ENCODE measurements around the gene AHCYL2.
"Not testable (repeated sequence)": the region's sequence is repeated elsewhere in the genome, so short reads cannot be mapped to it uniquely, and the experiment has no call there.

Gene AHCYL2

GRCh38 chr7:129383542-129384132 lies 158.8 kb downstream of the AHCYL2 start:
- no peak for DNase-seq (ENCODE audit: low read depth in 2 of 2)

- no peak for DNase-seq (ENCODE audit: low read depth in 2 of 2)
Measured at GRCh38 chr7:129385116-129385515, 160.3 kb downstream of the AHCYL2 start.

- no peak for DNase-seq (ENCODE audit: low read depth in 2 of 2)
Measured at GRCh38 chr7:129385598-129385997, 160.8 kb downstream of the AHCYL2 start.

- DNase-seq (ENCODE audit: low read depth in 2 of 2), result no peak
Measured at GRCh38 chr7:129386506-129386905, 161.7 kb downstream of the AHCYL2 start.

GRCh38 chr7:129387537-129387936 lies 162.7 kb downstream of the AHCYL2 start:
- no peak for DNase-seq (ENCODE audit: low read depth in 2 of 2)

GRCh38 chr7:129388333-129389098 lies 163.7 kb downstream of the AHCYL2 start:
- DNase-seq (ENCODE audit: low read depth in 2 of 2), result no peak

GRCh38 chr7:129389829-129390228 lies 165.0 kb downstream of the AHCYL2 start:
- no peak for DNase-seq (ENCODE audit: low read depth in 2 of 2)

- no peak for DNase-seq (ENCODE audit: low read depth in 2 of 2)
Measured at GRCh38 chr7:129390314-129390713, 165.5 kb downstream of the AHCYL2 start.

GRCh38 chr7:129391546-129392171 lies 166.8 kb downstream of the AHCYL2 start:
- no peak for DNase-seq (ENCODE audit: low read depth in 2 of 2)

GRCh38 chr7:129393255-129393654 lies 168.4 kb downstream of the AHCYL2 start:
- DNase-seq (ENCODE audit: low read depth in 2 of 2), result no peak

- no peak for DNase-seq (ENCODE audit: low read depth in 2 of 2)
Measured at GRCh38 chr7:129394101-129394500, 169.3 kb downstream of the AHCYL2 start.

GRCh38 chr7:129394982-129395914 lies 170.4 kb downstream of the AHCYL2 start:
- no peak for DNase-seq (ENCODE audit: low read depth in 2 of 2)

- no peak for DNase-seq (ENCODE audit: low read depth in 2 of 2)
Measured at GRCh38 chr7:129401228-129401966, 176.6 kb downstream of the AHCYL2 start.

- no peak for DNase-seq (ENCODE audit: low read depth in 2 of 2)
Measured at GRCh38 chr7:129401967-129402860, 177.4 kb downstream of the AHCYL2 start.

GRCh38 chr7:129405527-129405926 lies 180.7 kb downstream of the AHCYL2 start:
- no peak for DNase-seq (ENCODE audit: low read depth in 2 of 2)

GRCh38 chr7:129410238-129410637 lies 185.4 kb downstream of the AHCYL2 start:
- DNase-seq (ENCODE audit: low read depth in 2 of 2), result not testable (repeated sequence)

GRCh38 chr7:129412501-129412900 lies 187.7 kb downstream of the AHCYL2 start:
- DNase-seq (ENCODE audit: low read depth in 2 of 2), result no peak

- DNase-seq (ENCODE audit: low read depth in 2 of 2), result no peak
Measured at GRCh38 chr7:129417073-129417472, 192.2 kb downstream of the AHCYL2 start.

- DNase-seq (ENCODE audit: low read depth in 2 of 2), result no peak
Measured at GRCh38 chr7:129421717-129422250, 197.0 kb downstream of the AHCYL2 start.

- no peak for DNase-seq (ENCODE audit: low read depth in 2 of 2)
Measured at GRCh38 chr7:129422727-129423126, 197.9 kb downstream of the AHCYL2 start.
